Activated gamma-delta T cell treated with Interleukin-2 at 50 U/mL for 16 hours (primary cell): ENCODE measurements around the gene GPR42.
"Not testable (repeated sequence)": the region's sequence is repeated elsewhere in the genome, so short reads cannot be mapped to it uniquely, and the experiment has no call there.

Experiments used
- DNase-seq: peaks from one replicate; pipeline ENCODE4 v3.0.0-alpha.2; 2020

GPR42 gene

DNA sequence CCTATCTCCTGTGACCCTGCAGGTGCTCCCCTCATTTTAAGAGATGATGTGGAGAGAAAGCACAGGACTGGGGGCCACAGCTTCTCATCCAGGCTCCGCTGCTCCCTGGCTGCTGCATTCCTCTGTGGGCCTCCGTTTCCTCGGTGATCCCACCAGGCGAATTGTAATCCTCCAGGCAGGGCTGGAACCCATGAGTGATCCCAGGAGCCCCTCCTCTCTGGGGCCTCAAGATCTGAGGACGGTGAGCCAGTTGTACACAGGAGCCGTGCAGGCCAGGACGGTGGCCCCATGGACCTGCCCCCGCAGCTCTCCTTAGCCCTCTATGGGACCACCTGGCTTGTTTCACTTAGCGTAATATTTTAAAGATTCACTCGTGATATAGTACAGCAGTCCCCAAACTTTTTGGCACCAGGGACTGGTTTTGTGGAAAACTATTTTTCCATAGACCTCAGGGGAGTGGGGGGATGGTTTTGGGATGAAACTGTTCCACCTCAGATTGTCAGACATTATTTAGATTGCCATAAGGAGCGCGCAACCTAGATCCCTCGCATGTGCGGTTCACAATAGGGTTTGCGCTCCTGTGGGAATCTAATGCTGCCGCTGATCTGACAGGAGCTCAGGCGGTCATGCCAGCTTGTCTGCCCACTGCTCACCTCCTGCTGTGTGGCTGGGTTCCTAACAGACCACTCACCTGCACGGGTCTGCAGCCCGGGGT is 7.0 kb upstream of the GPR42 start:
- DNase-seq: no peak

DNA sequence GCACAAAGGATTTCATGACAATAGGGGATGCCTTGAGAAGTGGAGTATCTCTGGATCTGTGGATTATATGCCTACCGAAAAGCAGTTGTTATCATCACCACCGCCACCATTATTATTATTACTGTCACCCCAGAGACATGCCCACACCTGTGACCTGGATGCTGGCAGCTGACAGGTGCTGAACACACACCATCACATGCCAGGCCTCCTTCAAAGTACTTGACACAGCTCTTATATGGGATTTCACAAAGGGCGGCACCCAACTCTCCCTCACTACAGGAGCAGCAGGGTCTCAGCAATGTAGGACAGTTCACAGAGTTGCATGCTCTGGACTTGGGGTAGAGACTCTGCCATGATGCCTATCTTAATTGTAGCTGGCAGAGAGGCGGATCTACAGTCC is 5.6 kb upstream of the GPR42 start:
- DNase-seq: no peak

DNA sequence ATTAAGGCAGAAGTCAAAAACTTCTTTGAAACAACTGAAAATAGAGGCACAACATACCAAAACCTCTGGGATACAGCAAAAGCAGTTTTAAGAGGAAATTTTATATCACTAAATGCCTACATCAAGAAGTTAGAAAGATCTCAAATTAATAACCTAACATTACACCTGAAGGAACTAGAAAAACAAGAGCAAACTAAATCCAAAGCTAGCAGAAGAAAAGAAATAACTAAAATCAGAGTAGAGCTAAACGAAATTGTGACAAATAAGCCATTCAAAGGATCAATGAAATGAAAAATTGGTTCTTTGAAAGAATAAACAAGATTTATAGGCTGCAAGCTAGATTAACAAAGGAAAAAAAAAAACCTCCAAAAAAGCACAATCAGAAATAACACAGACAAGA is 2.5 kb upstream of the GPR42 start:
- no peak for DNase-seq

DNA sequence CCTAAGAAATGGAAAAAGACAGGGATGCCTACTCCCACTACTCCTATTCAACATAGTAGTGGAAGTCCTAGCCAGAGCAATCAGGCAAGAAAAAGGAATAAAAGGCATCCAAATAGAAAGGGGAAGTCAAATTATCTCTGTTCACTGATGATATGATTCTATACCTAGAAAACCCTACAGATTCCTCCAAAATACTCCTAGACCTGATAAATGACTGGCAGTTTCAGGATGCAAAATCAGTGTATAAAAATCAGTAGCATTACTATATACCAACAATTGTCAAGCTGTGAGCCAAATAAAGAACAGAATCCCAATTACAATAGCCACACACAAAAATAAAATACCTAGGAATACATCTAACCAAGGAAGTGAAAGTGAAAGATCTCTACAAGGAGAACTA is 1.3 kb upstream of the GPR42 start:
- DNase-seq: no peak

DNA sequence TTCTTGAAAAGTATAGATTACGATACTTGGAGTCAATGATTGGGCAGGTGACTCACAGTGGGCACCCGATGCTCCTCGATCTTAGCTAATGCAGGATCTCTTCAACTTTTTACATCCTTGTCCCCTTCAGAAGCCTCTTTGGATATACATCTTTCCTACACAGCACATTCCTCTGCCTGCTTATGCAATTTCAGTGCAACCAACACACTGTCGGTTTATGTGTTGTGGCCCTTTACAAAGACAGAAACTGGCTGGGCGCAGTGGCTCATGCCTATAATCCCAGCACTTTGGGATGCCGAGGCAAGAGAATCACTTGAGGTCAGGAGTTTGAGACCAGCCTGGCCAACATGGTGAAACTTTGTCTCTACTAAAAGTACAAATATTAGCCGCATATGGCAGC is 2.6 kb downstream of the GPR42 start:
- DNase-seq: no peak

DNA sequence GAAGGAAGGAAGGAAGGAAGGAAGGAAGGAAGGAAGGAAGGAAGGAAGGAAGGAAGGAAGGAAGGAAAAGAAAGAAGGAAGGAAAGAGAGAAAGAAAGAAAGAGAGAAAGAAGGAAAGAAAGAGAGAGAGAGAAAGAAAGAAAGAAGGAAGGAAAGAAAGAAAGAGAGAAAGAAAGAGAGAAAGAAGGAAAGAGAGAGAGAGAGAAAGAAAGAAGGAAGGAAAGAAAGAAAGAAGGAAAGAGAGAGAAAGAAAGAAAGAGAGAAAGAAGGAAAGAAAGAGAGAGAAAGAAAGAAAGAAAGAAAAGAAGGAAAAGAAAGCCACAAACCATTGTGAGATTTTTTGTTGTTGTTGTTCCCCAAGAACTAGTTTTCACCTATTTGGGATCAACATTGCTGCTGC is 3.2 kb downstream of the GPR42 start:
- not testable (repeated sequence) for DNase-seq

DNA sequence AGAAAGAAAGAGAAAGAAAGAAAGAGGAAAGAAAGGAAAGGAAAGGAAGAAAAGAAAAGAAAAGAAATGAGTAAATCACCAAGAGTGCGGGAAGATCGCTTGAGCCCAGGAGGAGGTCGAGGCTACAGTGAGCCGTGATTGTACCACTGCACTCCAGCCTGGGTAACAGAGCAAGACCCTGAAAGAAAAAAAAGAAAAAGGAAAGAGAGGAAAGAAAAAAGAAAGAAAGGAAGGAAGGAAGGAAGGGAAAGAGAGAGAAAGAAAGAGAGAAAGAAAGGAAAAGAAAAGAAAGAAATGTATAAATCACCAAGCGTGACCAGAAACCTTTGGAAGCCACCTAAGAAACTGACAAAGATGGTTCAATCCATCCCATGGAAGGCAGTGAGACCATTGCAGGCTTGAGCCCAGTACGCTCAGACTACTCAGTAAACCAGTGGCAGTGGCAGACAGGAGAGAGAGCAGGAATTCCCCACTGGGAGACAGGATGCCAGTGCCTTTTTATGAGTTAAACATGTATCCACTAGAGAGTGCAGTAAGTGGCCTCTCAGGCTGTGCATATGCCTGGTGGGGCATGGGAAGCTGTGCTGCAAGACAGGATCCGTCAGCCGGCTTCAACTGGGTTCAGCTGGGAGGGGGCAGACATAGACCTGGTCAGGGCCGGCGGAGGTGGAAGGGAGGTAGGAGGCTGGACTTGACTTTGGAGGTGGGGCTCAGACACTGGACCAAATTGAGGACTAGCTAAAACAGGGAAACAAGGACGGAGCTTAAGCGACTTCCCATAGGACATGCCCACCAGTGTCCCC is 4.8 kb downstream of the GPR42 start:
- DNase-seq: no peak

DNA sequence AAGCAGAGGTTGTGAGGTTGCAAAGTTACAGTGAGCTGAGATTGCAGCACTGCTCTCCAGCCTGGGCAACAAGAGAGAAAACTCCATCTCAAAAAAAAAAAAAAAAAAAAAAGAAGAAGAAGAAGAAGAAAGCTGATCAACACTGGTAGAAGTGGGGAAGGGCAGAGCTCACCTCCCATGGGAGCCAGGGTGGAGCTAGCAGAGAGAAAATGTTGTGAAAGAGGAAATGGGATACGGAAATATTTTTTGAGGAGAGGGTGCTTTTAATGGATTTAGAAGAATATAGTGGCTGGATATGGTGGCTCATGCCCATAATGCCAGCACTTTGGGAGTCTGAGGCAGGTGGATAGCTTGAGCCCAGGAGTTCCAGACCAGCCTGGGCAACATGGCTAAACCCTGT is 6.8 kb downstream of the GPR42 start:
- no peak for DNase-seq

DNA sequence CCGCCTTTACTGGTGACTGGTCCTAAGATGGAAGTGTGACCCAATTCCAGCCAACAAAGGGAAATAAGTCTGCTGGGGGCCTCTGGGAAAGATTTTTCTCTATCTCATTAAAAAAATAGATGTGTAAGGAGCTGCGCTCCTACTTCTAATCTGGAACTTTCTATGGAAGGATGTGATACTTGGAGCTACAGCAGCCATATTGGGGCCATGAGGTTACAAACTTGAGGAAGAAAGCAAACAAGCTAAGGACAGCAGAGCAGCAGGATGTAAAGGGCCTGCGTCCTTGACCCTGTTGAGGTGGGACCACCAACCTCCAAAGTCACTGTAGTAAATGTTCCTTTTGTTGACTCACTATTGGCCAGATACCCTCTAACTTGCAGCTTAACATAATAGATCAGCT is 7.5 kb downstream of the GPR42 start:
- no peak for DNase-seq

DNA sequence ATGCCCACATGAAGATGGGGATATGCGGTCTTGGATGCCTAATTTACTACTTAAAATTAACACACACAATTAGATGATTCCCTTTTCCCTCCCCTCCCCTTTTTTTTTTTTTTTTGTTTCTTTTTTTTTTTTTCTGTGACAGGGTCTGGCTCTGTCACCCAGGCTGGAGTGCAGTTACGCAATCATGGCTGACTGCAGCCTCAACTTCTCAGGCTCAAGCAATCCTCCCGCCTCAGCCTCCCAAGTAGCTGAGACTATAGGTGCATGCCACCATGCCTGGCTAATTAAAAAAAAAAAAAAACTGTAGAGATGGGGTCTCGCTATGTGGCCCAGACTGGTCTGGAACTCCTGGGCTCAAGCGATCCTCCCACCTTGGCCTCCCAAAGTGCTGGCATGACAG is 8.7 kb downstream of the GPR42 start:
- DNase-seq: not testable (repeated sequence)

DNA sequence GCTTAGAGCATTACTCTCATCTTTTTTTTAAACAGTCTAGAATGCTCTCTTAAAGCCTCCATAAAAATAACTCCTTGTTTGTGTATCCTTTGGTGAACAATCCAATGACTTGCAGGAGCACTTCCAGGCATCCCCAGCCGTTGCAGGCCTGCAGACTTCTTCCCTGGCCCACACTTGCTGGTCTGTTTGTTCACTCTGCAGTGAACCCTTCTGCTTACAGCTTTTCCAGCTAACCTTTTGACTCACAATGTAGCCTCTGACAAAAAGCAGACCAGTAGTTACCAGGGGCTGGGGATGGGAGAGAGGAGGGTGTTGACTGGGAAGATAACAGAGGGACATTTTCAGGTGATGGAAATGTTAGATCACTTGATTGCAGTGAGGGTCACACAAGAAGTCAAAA is 9.1 kb downstream of the GPR42 start:
- DNase-seq: no peak

DNA sequence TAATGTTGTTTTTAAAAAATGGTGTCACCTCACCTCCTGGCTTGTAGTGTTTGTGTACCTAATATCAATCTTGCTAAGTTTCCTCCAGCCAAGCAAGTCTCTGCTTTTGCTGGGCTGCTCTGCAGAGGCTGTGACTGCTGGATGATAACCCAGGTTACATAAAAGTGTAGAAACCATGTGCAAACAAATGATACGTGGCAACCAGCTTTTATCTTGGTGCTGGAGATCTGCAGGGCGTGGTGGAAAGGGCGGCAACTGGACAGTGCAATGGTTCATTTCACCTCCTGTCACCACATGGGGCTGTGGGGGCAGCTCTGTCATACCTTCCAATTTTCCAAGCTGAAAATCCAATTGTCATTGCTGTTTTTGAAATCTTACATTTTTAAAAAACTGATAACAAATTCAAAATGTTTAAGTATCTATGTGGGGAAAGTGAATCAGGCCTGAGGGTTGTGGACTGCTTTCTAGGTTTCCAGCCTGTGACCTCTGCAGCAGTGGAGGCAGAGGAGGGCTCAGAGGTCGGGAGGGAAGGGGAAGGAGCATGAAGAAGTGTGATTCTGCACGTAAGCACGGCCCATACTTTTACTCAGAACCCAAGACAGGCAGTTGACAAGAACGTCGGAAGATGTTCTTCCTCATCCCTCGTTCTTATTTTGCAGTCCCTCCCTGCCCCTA is 9.7 kb downstream of the GPR42 start:
- no peak for DNase-seq

DNA sequence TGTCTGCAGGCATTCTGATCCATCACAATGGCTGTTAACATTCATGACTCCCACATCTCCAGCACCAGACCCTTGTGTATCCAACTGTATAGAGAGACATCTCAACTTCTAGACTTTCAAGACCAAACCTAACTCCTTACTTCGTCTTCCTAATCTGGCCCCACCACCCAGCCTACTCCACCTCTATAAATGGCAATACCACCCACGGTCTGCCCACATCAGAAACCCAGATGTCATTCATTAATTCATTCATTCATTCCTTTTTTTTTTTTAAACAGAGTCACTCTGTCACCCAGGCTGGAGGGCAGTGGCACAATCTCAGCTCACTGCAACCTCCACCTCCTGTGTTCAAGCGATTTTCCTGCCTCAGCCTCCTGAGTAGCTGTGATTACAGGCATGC is 10.4 kb downstream of the GPR42 start:
- no peak for DNase-seq

DNA sequence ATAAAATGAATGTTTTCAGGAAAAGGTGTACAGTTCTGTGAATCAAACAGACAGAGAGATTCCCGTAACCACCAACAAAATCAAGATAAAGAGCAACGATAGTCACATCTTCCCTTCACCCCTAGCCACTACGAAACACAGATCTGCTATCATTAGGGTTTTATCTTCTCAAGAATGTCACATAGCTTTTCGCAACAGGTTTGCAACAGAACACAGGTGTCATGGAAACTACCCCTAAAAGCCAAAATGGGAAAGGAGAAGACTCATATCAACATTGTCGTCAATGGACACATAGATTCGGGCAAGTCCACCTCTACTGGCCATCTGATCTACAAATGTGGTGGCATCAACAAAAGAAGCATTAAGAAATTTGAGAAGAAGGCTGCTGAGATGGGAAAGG is 11.1 kb downstream of the GPR42 start:
- no peak for DNase-seq

DNA sequence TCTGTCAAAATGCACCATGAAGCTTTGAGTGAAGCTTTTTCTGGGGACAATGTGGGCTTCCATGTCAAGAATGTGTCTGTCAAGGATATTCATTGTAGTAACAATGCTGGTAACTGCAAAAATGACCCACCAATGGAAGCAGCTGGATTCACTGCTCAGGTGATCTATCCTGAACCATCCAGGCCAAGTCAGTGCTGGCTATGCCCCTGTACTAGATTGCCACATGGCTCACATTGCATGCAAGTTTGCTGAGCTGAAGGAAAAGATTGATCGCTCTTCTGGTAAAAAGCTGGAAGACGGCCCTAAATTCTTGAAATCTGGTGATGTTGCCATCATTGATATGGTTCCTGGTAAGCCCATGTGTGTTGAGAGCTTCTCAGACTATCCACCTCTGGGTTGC is 12.7 kb downstream of the GPR42 start:
- DNase-seq: no peak

DNA sequence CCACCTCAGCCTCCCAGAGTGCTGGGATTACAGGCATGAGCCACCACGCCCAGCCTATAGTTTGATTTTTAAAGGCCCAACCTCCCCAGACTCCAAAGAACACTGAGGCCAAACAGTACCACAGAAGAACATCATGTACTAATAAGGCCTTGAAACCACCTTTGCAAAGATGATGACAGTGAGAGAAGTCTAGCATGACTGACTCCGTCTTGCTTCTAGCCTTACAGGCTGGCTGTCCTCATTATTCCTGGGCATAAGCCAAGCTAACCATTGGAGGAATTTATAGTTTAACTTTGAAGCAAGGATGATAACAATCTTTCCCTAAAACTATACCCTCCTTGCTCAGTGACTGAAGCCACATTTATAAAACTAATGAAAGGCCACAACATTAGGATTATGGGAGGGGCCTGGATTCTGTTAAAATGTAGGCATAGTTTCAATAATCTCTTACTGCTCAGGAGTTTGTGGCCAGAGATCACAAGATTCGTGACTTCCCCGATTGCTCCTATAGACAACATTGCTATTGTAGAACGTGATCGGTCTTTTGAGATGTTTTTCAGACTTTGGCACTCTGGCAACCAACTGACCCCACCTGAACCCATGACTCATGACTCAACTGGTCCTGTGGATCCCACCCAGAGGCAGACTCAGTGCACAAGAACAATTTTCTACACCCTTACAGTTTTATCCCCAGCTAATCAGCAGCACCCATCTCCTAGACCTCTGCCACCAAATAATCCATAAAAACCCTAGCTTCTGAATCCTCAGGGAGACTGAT is 17.6 kb downstream of the GPR42 start:
- DNase-seq: no peak

DNA sequence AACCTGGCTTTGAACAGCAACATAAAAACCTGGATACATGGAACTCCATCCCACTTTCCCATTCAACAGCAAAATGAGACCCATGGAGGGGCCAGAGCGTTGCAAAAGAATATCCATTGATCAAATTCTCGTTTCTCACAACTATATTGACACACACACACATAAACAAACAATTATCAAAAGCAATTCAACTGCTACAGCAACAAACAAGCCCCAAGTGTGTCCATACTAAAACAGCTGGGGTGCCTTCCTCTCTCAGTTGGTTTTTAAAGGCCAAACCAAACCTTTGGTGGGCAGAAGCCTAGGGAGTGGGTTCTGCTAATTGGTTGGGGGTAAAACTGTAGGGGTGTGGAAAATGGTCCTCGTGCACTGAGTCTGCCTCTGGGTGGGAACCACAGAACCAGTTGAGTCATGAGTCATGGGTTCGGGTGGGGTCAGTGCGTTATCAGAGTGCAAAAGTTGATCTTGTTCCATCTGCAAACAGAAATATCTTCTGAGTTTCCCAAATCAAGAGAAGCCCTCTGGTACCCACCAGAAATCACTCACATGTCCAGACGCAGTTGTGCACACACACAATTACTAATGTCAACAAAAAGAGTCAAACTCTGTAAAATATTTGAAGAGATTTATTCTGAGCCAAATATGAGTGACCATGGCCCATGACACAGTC is 18.5 kb downstream of the GPR42 start:
- no peak for DNase-seq

DNA sequence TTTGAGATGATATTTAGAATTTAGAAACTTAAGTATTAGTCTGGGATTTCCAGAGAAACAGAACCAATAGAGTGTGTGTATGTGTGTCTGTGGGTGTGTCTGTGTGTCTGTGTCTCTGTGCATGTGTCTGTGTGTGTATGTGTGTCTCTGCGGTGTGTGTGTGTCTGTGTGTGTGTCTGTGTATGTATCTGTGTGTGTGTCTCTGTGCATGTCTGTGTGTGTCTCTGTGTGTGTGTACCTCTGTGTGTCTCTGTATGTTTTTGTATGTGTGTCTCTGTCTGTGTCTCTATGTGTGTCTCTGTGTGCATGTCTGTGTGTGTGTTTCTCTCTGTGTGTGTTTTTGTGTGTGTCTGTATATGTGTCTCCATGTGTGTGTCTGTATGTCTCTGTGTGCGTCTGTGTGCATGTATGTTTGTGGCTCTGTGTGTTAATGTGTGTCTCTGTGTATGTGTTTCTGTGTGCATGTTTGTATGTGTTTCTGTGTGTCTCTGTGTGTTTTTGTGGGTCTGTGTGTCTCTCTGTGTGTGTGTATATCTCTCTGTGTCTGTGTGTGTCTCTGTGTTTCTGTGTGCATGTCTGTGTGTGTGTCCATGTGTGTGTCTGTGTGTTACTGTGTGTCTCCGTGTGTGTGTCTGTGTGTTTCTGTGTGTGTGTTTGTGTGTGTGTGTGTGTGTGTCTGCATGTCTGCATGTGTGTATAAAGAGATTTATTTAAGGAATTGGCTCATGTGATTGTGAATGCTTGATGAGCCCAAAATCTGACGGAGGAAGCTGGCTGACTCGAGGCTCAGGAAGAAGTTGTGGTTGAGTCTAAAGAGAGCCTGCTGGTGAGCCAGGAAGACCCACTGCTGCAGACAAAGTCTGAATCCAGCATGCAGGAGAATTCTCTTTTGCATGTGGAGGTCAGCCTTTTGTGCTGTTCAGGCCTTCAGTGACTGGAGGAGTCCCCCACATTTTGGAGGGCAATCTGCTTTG is 22.2 kb downstream of the GPR42 start:
- no peak for DNase-seq

DNA sequence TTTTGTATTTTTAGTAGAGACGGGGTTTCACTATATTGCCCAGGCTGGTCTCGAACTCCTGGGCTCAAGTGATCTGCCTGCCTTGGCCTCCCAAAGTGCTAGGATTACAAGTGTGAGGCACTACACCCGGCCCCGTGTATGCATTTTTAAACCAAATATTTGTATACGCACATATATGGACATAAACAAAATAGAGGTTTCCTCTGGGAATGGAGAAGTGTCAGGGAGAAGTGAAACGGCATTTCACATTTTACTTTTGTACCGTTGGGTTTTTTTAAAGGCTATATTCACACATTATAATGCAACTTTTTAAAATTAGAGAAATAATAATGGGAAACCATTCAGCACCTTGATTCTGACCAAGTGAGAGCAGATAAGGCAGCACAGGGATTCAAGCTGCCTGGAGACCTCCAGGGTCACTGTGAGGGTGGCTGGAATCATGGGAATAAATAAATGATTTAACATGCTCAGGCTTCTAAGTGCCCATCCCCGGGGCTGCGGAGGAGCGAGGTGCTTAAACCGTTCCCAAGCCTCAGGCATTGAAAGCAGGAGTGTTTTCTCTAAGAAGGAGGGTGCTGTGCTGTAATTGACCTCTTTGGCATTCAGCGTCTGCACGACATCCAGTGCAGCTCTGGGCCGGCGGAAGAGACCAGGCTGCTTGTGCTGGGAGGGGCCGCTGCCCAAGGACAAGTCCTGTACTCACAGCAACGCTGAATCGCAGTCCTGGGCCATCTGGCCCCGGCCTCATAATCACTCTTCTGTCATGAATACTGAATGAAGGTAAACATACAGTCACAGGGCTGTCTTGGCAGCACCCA is 24.7 kb downstream of the GPR42 start:
- DNase-seq: no peak

DNA sequence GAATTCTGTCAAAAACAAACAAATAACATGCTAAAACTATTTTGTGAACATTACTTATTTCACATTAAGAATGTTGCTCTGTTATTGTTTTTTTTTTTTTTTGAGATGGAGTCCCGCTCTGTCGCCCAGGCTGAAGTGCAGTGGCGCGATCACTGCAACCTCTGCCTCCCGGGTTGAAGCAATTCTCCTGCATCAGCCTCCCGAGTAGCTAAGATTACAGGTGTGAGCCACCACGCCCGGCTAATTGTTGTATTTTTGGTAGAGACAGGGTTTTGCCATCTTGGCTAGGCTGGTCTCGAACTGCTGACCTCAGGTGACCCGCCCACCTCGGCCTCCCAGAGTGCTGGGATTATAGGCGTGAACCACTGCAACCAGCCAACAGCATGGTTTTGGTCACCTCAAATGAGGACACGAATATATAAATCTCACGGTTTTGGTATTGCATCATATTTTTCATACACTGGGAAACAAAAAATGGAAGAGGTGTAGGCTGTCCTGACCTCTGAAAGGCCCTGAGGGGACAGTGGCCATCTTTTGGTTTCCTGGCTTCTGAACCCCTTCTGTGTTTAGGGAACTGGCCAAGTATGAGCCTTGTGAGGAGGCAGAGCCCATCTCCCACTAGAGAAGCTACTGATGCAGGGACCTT is 25.5 kb downstream of the GPR42 start:
- no peak for DNase-seq
